Stimulated activated CD8-positive, alpha-beta memory T cell treated with anti-CD3 and anti-CD28 coated beads, Interleukin-12 subunit alpha, Interleukin-12 subunit beta, amount 100 ng/mL, for 24 hours (primary cell): ENCODE results near the gene GPATCH2L.

ENCODE experiments used
- DNase-seq: peaks from one replicate; pipeline ENCODE4 v3.0.0-alpha.2; 2020; ENCODE audit errors: extremely low read depth

Gene GPATCH2L

DNA sequence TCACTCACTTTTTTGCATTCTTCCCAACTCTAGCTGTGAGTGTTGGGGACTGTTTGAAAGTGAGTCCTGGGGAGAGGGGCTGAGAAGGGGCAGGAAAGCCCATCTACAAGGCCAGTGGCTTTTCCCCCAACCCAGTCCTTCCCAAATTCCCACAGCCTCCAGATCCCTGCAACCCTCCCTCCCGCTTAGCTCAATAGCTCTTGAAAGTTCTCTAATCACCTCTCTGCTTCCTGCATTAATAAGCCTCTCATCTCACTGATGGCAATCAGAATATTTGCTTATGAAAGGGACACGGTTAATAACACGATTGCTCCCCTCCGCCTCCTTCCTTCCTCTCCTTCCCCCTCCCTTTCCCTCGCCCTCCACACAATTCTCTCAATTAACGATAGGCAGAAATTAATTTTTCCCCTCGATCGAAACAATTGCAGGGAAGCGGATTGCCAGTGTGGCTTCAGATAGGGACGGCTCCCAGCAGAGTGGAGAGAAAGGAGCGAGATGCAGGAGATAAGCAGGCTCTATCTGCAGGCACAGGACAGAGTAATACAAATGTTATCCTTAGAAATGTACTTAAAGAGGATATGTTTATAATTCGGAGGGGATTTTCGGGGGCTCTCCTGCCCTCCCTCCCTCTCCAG is 15.1 kb upstream of the GPATCH2L start:
- DNase-seq = no peak

- no peak for DNase-seq
Observed at GRCh38 chr14:76138119-76138757, 13.5 kb upstream of the GPATCH2L start.

DNA sequence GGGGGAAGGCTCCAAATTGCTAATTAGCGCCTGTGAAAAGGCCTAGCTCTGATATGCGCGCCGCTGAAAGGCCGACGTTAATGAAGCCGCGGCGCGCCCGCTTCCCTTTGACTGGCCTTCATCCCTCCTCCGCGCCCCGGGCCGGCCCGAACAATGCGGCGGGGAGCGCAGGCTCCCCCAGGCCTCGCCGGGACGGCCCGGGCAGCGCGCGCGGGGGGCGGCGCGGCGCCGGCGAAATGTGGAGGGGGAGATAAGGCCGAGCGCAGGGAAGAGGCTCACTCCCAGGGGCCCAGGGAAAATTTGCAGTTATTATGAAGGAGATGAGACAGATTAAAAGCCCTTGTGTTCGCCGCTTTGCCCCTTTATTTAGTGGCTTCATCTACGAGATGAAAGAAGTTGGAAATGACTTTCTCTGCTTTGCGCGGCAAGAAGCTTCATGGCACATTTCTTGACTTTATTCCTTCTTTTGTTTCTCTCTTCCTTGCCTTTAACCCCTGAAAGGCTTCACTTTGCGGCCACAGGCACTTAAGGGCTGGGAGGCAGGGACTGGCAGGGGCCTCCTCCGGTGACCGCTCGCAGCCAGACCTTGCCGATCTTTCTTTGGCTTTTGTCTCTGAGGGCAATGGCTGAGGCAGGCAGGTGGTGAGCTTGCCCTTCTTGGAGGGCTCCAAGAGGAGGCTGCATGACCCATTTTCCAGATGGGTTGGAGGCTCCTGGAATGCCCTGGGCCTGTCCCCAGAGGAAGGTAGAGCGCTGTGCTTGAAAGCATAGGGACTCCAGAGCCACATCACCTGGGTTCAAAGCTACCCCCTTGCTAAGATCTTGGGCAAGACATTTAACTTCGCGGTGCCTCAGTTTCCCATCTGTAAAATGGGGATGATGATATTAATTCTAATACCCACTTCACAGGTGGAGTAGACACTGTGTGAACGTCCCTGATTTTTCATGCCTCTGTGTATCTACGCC is 12.7 kb upstream of the GPATCH2L start:
- no peak for DNase-seq

GRCh38 chr14:76143642-76144041 is 8.1 kb upstream of the GPATCH2L start:
- no peak for DNase-seq

GRCh38 chr14:76146976-76147375 is 4.7 kb upstream of the GPATCH2L start:
- DNase-seq = no peak

GRCh38 chr14:76149196-76149595 is 2.5 kb upstream of the GPATCH2L start:
- DNase-seq = no peak

- DNase-seq = peak; percentile 30
Observed at GRCh38 chr14:76152333-76152681, 585 bp downstream of the GPATCH2L start.

GRCh38 chr14:76153919-76154318 is 2.2 kb downstream of the GPATCH2L start:
- no peak for DNase-seq

GRCh38 chr14:76154539-76155126 is 2.9 kb downstream of the GPATCH2L start:
- no peak for DNase-seq

DNA sequence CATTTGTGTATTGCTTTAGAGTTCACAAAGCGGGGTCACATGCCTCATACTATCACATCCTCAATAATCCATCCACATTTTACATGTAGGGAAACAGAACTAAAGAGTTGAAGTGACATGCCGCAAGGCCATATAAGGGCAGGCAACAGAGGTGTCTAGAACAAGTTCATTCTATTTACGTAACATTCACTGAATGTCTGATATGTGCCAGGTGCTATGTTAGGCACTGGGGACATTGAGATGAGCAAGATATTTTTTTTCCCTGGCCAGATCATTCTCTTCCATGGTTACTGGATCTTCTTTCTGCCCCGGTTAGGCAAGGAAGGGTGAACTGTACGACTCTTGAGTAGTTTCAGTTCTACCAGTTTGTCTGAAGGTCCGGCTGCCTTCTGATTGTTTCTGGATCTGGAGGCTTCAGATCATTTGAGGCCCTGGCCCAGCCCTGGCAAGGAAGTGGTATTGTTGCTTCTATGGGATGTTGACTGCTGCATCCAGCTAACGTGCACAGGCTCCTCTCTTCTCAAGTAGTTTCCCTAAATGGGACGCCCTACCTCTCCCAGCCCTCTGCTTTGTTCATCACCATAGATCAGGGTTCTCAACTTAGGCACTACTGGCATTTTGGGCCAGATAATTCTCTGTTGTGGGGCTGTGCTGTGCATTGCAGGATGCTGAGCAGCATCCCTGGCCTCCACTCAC is 12.1 kb downstream of the GPATCH2L start:
- DNase-seq = no peak

- no peak for DNase-seq
Observed at GRCh38 chr14:76168531-76168930, 16.8 kb downstream of the GPATCH2L start.

- no peak for DNase-seq
Observed at GRCh38 chr14:76169776-76170175, 18.1 kb downstream of the GPATCH2L start.

GRCh38 chr14:76174982-76175381 is 23.3 kb downstream of the GPATCH2L start:
- no peak for DNase-seq

GRCh38 chr14:76175942-76176341 is 24.2 kb downstream of the GPATCH2L start:
- DNase-seq = no peak

- no peak for DNase-seq
Observed at GRCh38 chr14:76181546-76181945, 29.8 kb downstream of the GPATCH2L start.

- no peak for DNase-seq
Observed at GRCh38 chr14:76186308-76187027, 34.7 kb downstream of the GPATCH2L start.

- DNase-seq = no peak
Observed at GRCh38 chr14:76191297-76191696, 39.6 kb downstream of the GPATCH2L start.

GRCh38 chr14:76193696-76194095 is 42.0 kb downstream of the GPATCH2L start:
- DNase-seq = no peak

DNA sequence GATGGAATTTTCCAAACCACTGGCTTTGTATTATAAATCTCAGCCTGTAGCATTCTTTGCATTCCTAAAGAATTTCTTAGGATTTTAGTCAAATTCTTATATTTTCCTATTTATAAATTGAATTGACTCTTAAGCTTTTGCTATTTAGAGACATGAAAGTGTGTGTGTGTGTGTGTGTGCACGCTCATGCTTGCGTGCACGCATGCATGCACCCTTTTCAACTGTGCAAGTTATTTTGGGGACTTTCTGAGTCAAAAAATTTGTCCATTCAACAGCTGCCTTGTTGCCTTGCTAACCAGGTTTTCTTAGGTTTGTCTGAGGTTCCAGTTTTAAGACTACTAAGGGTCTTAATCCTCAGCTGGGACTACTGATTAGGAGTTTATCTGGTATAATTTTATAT is 42.6 kb downstream of the GPATCH2L start:
- no peak for DNase-seq

DNA sequence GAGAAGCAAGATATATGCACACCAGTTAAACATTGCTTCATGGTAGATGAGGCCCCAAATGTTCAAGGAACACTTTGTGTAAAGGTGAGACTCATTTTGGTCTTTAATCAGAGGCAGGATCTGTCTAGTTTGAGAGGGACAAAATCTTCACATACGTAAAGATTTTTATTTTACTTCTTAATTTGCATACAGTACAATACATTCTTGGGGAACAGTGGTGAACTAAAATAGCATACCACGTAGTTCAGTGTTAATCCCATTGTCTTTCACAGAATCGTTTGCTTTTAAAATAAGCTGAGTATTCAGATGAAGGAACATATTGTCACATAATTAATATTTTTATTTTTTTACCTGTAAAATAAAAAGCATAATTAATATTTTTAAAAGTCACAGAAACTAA is 43.3 kb downstream of the GPATCH2L start:
- no peak for DNase-seq
